AG09309 (cell line): ENCODE results near the gene RARRES2.
"Not testable (repeated sequence)": the region's sequence is repeated elsewhere in the genome, so short reads cannot be mapped to it uniquely, and the experiment has no call there.

Source experiments
- DNase-seq: peaks from one replicate; pipeline ENCODE4 v3.0.0-alpha.2; 2010; ENCODE audit warnings: low read depth
- H3K4me3 ChIP-seq: 2 replicates; pipeline ENCODE4 v1.5.1; 2011; ENCODE audit warnings: mild to moderate bottlenecking, low read depth, low read length, moderate library complexity; ENCODE audit not compliant: control insufficient read depth
- CTCF ChIP-seq: IDR thresholded peaks from 2 replicates; pipeline ENCODE4 v1.5.1; 2011; ENCODE audit warnings: mild to moderate bottlenecking, low read depth, low read length, inconsistent platforms; ENCODE audit not compliant: insufficient read depth, control insufficient read depth; ENCODE audit errors: missing control alignments

The RARRES2 gene

GRCh38 chr7:150322833-150323681 is 18.4 kb downstream of the RARRES2 start, which contains the start of the genes ACTR3C and LRRC61:
TSS of gene ACTR3C (minus strand) at chr7:150323545. CDS start at chr7:150295296, 28,249 bp downstream.
TSS of gene LRRC61 (plus strand) at chr7:150323355. CDS start at chr7:150336862, 13,507 bp downstream.
- no peak for DNase-seq
- H3K4me3 ChIP-seq = no peak within 1 kb of the TSS
- TF ChIP-seq CTCF = no peak

GRCh38 chr7:150322114-150322832 is 19.2 kb downstream of the RARRES2 start:
- H3K4me3 ChIP-seq = no peak overlapping the region
- no peak for TF ChIP-seq CTCF
- DNase-seq = no peak

GRCh38 chr7:150321788-150322113 is 19.7 kb downstream of the RARRES2 start:
- no peak overlapping the region for H3K4me3 ChIP-seq
- no peak for TF ChIP-seq CTCF
- DNase-seq = no peak

- no peak overlapping the region for H3K4me3 ChIP-seq
- no peak for TF ChIP-seq CTCF
- peak; percentile 32 for DNase-seq
Measured at GRCh38 chr7:150317748-150318444, 23.5 kb downstream of the RARRES2 start.

- not testable (repeated sequence) for H3K4me3 ChIP-seq, DNase-seq
Measured at GRCh38 chr7:150316987-150317386, 24.4 kb downstream of the RARRES2 start.

- H3K4me3 ChIP-seq = no peak overlapping the region
- TF ChIP-seq CTCF = no peak
- DNase-seq = no peak
Measured at GRCh38 chr7:150314639-150315239, 26.7 kb downstream of the RARRES2 start.
